A549 (cell line): Measurements from ENCODE around the gene ARHGAP4. TPM values are rescaled to one million over a fixed set of nuclear protein-coding genes. Genes with fewer than 3 reads are reported as not detected.

Experiments
- ATAC-seq, 2 experiments: fragments of 200-7000 bp in 1 of 2; fragments of >200 bp in 1 of 2; cut with Nextera tagmentation in 1 of 2; cut with Tn5 transposase in 1 of 2; 3 replicates each; pipeline versions ENCODE4 v1.8.0 to v1.9.1; 2018 to 2020; ENCODE audit warnings: mild to moderate bottlenecking in 1 of 2, moderate library complexity in 1 of 2
- CTCF ChIA-PET: fragments of 300-600 bp; sonication (Branson Sonifier 250); formaldehyde crosslinking; extraction: SDS; loops from one replicate; lab custom pipeline; 2021; ENCODE audit warnings: antibody characterized with exemption, inconsistent platforms; lab: Yijun Ruan, JAX
- POLR2A ChIA-PET: fragments of 350-600 bp; formaldehyde crosslinking; extraction: SDS; loops from one replicate; lab custom pipeline; 2021; ENCODE audit warnings: antibody characterized with exemption, inconsistent platforms; lab: Yijun Ruan, JAX
- DNase-seq, 2 experiments: peaks; one replicate each; pipeline versions ENCODE4 v3.0.0 to v3.0.0-alpha.2; 2011 to 2016; ENCODE audit warnings: low read depth in 1 of 2, low spot score in 1 of 2
- FAIRE-seq: peaks from 2 replicates; lab custom pipeline; 2011; peaks lifted over from hg19 to GRCh38; lab: Jason Lieb, UNC
- H3K27ac ChIP-seq, 2 experiments: fragments of >200 bp; sonication (Bioruptor Twin); formaldehyde crosslinking; 3 replicates each; pipeline ENCODE4 v1.5.1; 2016 to 2017
- H3K4me1 ChIP-seq: fragments of >200 bp; sonication (Bioruptor Twin); formaldehyde crosslinking; 3 replicates; pipeline ENCODE4 v1.6.1; 2016
- H3K4me2 ChIP-seq: fragments of >200 bp; sonication (Bioruptor Twin); formaldehyde crosslinking; 3 replicates; pipeline ENCODE4 v1.6.1; 2016
- H3K4me3 ChIP-seq: fragments of >200 bp; sonication (Bioruptor Twin); formaldehyde crosslinking; 3 replicates; pipeline ENCODE4 v1.5.1; 2016
- H3K9me3 ChIP-seq: fragments of >200 bp; sonication (Bioruptor Twin); formaldehyde crosslinking; 3 replicates; pipeline ENCODE4 v1.6.1; 2016
- CBX8 ChIP-seq: fragments of 200-600 bp; sonication (generic); IDR thresholded peaks from 2 replicates; pipeline ENCODE4 v1.6.1; 2016
- CHD4 ChIP-seq: fragments of 200-600 bp; sonication (generic); IDR thresholded peaks from 2 replicates; pipeline ENCODE4 v1.6.1; 2016; ENCODE audit warnings: antibody characterized with exemption, mild to moderate bottlenecking, borderline replicate concordance
- EHMT2 ChIP-seq: fragments of 200-600 bp; sonication (generic); IDR thresholded peaks from 2 replicates; pipeline ENCODE4 v1.6.1; 2016; ENCODE audit warnings: antibody characterized with exemption, low read depth, mild to moderate bottlenecking, moderate library complexity
- EP300 ChIP-seq, 2 experiments: fragments of >200 bp; sonication (Bioruptor Twin); formaldehyde crosslinking; IDR thresholded peaks; 2 replicates in 1 of 2; 3 replicates in 1 of 2; pipeline ENCODE4 v1.6.1; 2016 to 2017
- FOSB ChIP-seq: fragments of 250-450 bp; sonication (Bioruptor Pico); IDR thresholded peaks from 2 replicates; pipeline ENCODE4 v1.5.0; 2020; ENCODE audit warnings: mild to moderate bottlenecking, moderate library complexity
- GATA3 ChIP-seq: IDR thresholded peaks from 2 replicates; pipeline ENCODE4 v1.6.1; 2012; ENCODE audit warnings: borderline replicate concordance
- HDAC2 ChIP-seq: fragments of 200-600 bp; sonication (generic); IDR thresholded peaks from 2 replicates; pipeline ENCODE4 v1.6.1; 2016
- HEYL ChIP-seq: fragments of 250-450 bp; sonication (Bioruptor Pico); IDR thresholded peaks from 2 replicates; pipeline ENCODE4 v1.8.0; 2021; ENCODE audit warnings: mild to moderate bottlenecking, moderate library complexity
- HOXB13 ChIP-seq: fragments of 250-450 bp; sonication (Bioruptor Pico); IDR thresholded peaks from 2 replicates; pipeline ENCODE4 v1.5.0; 2020; ENCODE audit warnings: low read depth, mild to moderate bottlenecking, moderate library complexity
- HOXB5 ChIP-seq: fragments of 250-450 bp; sonication (Bioruptor Pico); IDR thresholded peaks from 2 replicates; pipeline ENCODE4 v1.5.0; 2020; ENCODE audit warnings: mild to moderate bottlenecking, moderate library complexity
- JUN ChIP-seq, 2 experiments: fragments of >200 bp; sonication (Bioruptor Twin); formaldehyde crosslinking; IDR thresholded peaks; 2 replicates in 1 of 2; 3 replicates in 1 of 2; pipeline ENCODE4 v1.6.1; 2016 to 2017
- JUNB ChIP-seq: fragments of >200 bp; sonication (Bioruptor Twin); formaldehyde crosslinking; IDR thresholded peaks from 2 replicates; pipeline ENCODE4 v1.6.1; 2016
- KDM5A ChIP-seq: fragments of 200-600 bp; sonication (generic); IDR thresholded peaks from 2 replicates; pipeline ENCODE4 v1.6.1; 2016; ENCODE audit warnings: antibody characterized with exemption, mild to moderate bottlenecking
- MAFK ChIP-seq: fragments of 450-650 bp; IDR thresholded peaks from 2 replicates; pipeline ENCODE4 v1.6.1; 2014; ENCODE audit not compliant: partially characterized antibody
- MAZ ChIP-seq: fragments of 150-350 bp; IDR thresholded peaks from 2 replicates; pipeline ENCODE4 v1.6.1; 2014; ENCODE audit warnings: antibody characterized with exemption, low read depth, low read length, borderline replicate concordance
- MYC ChIP-seq: IDR thresholded peaks from 2 replicates; pipeline ENCODE4 v1.6.1; 2012; ENCODE audit warnings: mild to moderate bottlenecking, inconsistent platforms, low read length, improper control_type of control experiment, borderline replicate concordance
- NPAS2 ChIP-seq: fragments of 250-450 bp; sonication (Bioruptor Pico); IDR thresholded peaks from 2 replicates; pipeline ENCODE4 v1.8.0; 2022; ENCODE audit warnings: mild to moderate bottlenecking, moderate library complexity, borderline replicate concordance
- NR3C1 ChIP-seq: fragments of >200 bp; sonication (Bioruptor Twin); formaldehyde crosslinking; IDR thresholded peaks from 3 replicates; pipeline ENCODE4 v1.6.1; 2017
- PHF8 ChIP-seq: fragments of 200-600 bp; sonication (generic); IDR thresholded peaks from 2 replicates; pipeline ENCODE4 v1.6.1; 2016; ENCODE audit warnings: low read depth, mild to moderate bottlenecking, antibody characterized with exemption, moderate library complexity, borderline replicate concordance
- POLR2AphosphoS2 ChIP-seq: conservative IDR thresholded peaks from 2 replicates; pipeline ENCODE4 v1.6.1; 2012; ENCODE audit warnings: low read length, improper control_type of control experiment, inconsistent platforms
- RAD21 ChIP-seq, 2 experiments: fragments of >200 bp in 1 of 2; sonication (Bioruptor Twin) in 1 of 2; formaldehyde crosslinking in 1 of 2; IDR thresholded peaks in 1 of 2; conservative IDR thresholded peaks in 1 of 2; 2 replicates in 1 of 2; 3 replicates in 1 of 2; pipeline ENCODE4 v1.6.1; 2012 to 2018; ENCODE audit warnings: inconsistent platforms in 1 of 2
- RCOR1 ChIP-seq: fragments of 150-350 bp; IDR thresholded peaks from 2 replicates; pipeline ENCODE4 v1.6.1; 2014; ENCODE audit warnings: antibody characterized with exemption, low read length, low read depth
- RNF2 ChIP-seq: fragments of 200-600 bp; sonication (generic); IDR thresholded peaks from 2 replicates; pipeline ENCODE4 v1.6.1; 2016; ENCODE audit warnings: low read depth, mild to moderate bottlenecking, antibody characterized with exemption, moderate library complexity, borderline replicate concordance
- ZC3H11A ChIP-seq: fragments of 450-650 bp; IDR thresholded peaks from 2 replicates; pipeline ENCODE4 v1.6.1; 2014; ENCODE audit warnings: antibody characterized with exemption, mild to moderate bottlenecking
- WGBS: methylation state at CpG from one replicate; pipeline ENCODE4 v1.1.6; 2017; ENCODE audit errors: missing lambda C conversion rate; 5-methylcytosine and 5-hydroxymethylcytosine counted together
- polyA plus RNA-seq, 4 experiments: library from polyadenylated mRNA; depleted of rRNA in 3 of 4; stranded (reverse); fragments of >200 nt; fragmentation: RNase III in 1 of 4; extraction: RNeasy Plus Mini Kit Qiagen cat#74134 plus additional on column Dnase treatment in 1 of 4; gene quantifications; 2 replicates in 3 of 4; 3 replicates in 1 of 4; pipeline ENCODE4 v1.2.3, GENCODE V29; 2011 to 2017
- TF ChIP-seq, protein P1 (sequence below): fragments of 200-600 bp; sonication (generic); IDR thresholded peaks from 2 replicates; pipeline ENCODE4 v1.6.1; 2016; ENCODE audit warnings: antibody characterized with exemption, mild to moderate bottlenecking, moderate library complexity
- TF ChIP-seq, protein P2 (sequence below): fragments of >200 bp; sonication (Bioruptor Twin); formaldehyde crosslinking; IDR thresholded peaks from 2 replicates; pipeline ENCODE4 v1.6.1; 2016
- TF ChIP-seq, protein P3 (sequence below): IDR thresholded peaks from 2 replicates; pipeline ENCODE4 v1.6.1; 2012; ENCODE audit warnings: low read depth, borderline replicate concordance
- TF ChIP-seq, protein P4 (sequence below): fragments of 250-450 bp; sonication (Bioruptor Pico); IDR thresholded peaks from 2 replicates; pipeline ENCODE4 v1.5.0; 2020; ENCODE audit warnings: low read depth, mild to moderate bottlenecking, moderate library complexity

The ARHGAP4 gene
- polyA plus RNA-seq, 2 of the 4 experiments (the other 2 are of a cell fraction): 0.78 to 0.98 TPM

DNA sequence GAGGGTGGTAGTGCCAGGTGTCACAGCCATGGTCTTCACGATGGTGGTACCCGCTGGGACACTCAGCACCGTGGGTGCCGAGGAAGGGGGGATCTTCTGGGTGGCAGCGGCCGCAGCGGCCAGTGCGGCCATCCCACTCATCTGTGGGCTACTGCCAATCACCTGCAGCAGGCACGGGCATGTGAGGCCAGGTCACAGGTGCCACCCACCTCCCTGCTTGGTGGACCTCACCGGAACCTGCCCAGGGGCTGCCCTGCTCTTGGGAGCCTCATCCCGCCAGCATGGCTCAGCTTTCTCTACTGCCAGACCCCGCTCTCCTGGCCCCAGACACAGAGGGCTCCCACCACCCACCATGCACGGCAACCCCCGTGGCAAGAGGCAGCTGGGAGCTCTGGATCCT lies 32.5 kb upstream of the ARHGAP4 start (continued):
- TF ChIP-seq, protein P1, sequence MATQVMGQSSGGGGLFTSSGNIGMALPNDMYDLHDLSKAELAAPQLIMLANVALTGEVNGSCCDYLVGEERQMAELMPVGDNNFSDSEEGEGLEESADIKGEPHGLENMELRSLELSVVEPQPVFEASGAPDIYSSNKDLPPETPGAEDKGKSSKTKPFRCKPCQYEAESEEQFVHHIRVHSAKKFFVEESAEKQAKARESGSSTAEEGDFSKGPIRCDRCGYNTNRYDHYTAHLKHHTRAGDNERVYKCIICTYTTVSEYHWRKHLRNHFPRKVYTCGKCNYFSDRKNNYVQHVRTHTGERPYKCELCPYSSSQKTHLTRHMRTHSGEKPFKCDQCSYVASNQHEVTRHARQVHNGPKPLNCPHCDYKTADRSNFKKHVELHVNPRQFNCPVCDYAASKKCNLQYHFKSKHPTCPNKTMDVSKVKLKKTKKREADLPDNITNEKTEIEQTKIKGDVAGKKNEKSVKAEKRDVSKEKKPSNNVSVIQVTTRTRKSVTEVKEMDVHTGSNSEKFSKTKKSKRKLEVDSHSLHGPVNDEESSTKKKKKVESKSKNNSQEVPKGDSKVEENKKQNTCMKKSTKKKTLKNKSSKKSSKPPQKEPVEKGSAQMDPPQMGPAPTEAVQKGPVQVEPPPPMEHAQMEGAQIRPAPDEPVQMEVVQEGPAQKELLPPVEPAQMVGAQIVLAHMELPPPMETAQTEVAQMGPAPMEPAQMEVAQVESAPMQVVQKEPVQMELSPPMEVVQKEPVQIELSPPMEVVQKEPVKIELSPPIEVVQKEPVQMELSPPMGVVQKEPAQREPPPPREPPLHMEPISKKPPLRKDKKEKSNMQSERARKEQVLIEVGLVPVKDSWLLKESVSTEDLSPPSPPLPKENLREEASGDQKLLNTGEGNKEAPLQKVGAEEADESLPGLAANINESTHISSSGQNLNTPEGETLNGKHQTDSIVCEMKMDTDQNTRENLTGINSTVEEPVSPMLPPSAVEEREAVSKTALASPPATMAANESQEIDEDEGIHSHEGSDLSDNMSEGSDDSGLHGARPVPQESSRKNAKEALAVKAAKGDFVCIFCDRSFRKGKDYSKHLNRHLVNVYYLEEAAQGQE: no peak
- TF ChIP-seq HEYL (no peak), JUN (IDR thresholded peaks at IDR 0.05) (no peak)
- TF ChIP-seq, all 56 proteins: peak for 0

DNA sequence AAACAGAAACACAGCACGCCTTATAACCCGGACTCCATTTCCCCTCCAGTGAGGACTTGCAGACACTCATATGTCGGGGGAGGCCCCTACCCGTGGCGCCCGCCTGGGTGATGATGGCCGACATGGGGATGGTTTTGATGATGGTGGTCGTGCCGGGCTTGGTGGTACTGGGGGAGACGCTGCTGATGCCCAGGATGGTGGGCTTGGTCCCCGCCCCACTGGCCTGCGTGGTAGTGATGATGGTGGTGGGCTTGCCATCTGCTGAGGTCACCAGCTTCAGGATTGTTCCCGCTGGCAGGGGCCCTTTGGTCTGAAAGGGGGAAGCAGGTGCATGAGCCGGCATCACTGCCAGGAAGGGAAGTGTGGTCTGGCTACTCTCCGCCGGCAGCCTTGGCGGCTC lies 31.2 kb upstream of the ARHGAP4 start:
- ATAC-seq: no peak
- no peaks in the 10 kb centered on the region for H3K9me3 ChIP-seq
- no peak for FAIRE-seq
- CTCF ChIA-PET: interaction anchor here (1.2 to 1.4 kb wide), 2 partner anchors 11 to 30 kb away, joined by 4 to 7 read pairs; no protein-coding TSS in a partner anchor
- H3K4me1 ChIP-seq: 0 out of 3 replicates have a peak, but pooled peaks cover 4% of the 10 kb centered on the region
- 92% methylated on average over 16 of the region's 17 CpGs for WGBS
- no peak overlapping the region for H3K4me3 ChIP-seq
- no peak for DNase-seq
- H3K4me2 ChIP-seq: no peak overlapping the region
- POLR2A ChIA-PET: no interaction called here
- TF ChIP-seq MAZ: no peak
- no peak for TF ChIP-seq POLR2AphosphoS2
- no peak for TF ChIP-seq HDAC2
- no peak for TF ChIP-seq ZC3H11A
- TF ChIP-seq EHMT2: no peak
- TF ChIP-seq MYC: no peak
- no peak for TF ChIP-seq CHD4
- no peak for TF ChIP-seq KDM5A
- TF ChIP-seq, protein P2, sequence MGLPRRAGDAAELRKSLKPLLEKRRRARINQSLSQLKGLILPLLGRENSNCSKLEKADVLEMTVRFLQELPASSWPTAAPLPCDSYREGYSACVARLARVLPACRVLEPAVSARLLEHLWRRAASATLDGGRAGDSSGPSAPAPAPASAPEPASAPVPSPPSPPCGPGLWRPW: no peak
- no peak for TF ChIP-seq RNF2
- TF ChIP-seq, protein P3, sequence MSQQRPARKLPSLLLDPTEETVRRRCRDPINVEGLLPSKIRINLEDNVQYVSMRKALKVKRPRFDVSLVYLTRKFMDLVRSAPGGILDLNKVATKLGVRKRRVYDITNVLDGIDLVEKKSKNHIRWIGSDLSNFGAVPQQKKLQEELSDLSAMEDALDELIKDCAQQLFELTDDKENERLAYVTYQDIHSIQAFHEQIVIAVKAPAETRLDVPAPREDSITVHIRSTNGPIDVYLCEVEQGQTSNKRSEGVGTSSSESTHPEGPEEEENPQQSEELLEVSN: no peak
- TF ChIP-seq MAFK: no peak
- no peak for TF ChIP-seq FOSB
- TF ChIP-seq, protein P4, sequence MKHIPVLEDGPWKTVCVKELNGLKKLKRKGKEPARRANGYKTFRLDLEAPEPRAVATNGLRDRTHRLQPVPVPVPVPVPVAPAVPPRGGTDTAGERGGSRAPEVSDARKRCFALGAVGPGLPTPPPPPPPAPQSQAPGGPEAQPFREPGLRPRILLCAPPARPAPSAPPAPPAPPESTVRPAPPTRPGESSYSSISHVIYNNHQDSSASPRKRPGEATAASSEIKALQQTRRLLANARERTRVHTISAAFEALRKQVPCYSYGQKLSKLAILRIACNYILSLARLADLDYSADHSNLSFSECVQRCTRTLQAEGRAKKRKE: no peak
- no peak overlapping the region for H3K27ac ChIP-seq

DNA sequence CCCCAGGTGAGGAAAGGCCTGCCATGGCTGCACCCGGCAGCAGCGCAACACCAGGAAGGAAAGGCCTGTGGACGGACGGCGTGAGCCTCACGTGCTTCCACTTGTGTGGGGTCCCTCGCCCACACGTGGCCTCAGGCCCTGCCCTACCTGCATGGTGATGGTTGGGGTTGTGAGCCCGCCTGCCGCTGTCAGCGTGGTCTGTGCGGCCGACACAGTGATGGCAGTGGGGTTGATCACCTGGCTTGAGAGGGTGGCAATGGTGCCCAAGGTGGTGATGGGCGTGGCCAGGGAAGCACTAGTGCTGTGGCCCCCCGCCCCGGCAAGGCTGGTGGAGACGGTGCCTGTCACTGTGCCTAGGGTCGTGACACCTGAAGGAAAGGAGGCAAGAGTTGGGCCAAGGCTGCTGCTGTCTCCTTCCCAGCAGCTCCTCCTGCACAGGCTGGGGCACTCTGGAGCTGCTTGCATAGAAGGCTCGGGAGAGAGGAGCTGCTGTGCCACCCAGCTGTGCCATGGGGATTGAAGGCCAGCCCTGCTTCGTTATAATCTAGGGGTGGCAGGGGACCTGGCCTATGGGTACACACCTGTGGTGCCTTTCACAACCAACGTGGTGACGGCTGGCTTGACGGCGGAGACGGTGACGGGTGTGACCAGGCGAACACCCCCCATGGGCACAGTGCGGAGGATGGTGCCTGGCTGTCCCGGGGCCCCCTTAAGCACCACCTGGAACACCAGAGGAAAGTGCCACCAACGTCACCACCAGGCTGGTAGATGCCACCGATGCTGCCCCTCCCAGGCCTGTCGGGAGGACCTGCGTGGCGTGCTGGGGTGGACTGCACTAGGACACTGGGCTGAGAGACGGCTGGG lies 30.2 kb upstream of the ARHGAP4 start:
- WGBS: 97% methylated on average over 21 of the region's 35 CpGs
- H3K4me3 ChIP-seq: no peak overlapping the region
- 0 out of 3 replicates have a peak, but pooled peaks cover 4% of the 10 kb centered on the region for H3K4me1 ChIP-seq
- ChIA-PET POLR2A (no interaction called here), CTCF (interaction anchor here (1.1 to 1.2 kb wide), 3 partner anchors 8 to 193 kb away, joined by 3 to 4 read pairs (median 3); no protein-coding TSS in a partner anchor)
- no peak for FAIRE-seq
- no peak overlapping the region for H3K27ac ChIP-seq
- no peak for DNase-seq
- ATAC-seq: no peak
- H3K4me2 ChIP-seq: no peak overlapping the region
- no peaks in the 10 kb centered on the region for H3K9me3 ChIP-seq
- TF ChIP-seq NR3C1 (no peak), RNF2 (no peak), ZC3H11A (no peak), JUN (IDR thresholded peaks at IDR 0.05) (no peak), GATA3 (no peak), MYC (no peak), HOXB13 (no peak), CBX8 (no peak), NPAS2 (no peak), RAD21 (conservative IDR thresholded peaks at IDR 0.05 in 1 of 2, IDR thresholded peaks at IDR 0.05 in 1 of 2) (no peak), EHMT2 (no peak), EP300 (IDR thresholded peaks at IDR 0.05) (no peak), RCOR1 (no peak), HOXB5 (CRISPR knock-in tag) (no peak), PHF8 (no peak), JUNB (no peak)
- TF ChIP-seq, protein P2: no peak
- TF ChIP-seq, protein P3: no peak
